Smooth muscle cell (in vitro differentiated cells): ENCODE results near the gene CA5B. TPM values are rescaled to one million over a fixed set of nuclear protein-coding genes. Genes with fewer than 3 reads are reported as not detected.

Source experiments
- DNase-seq: peaks from one replicate; lab custom pipeline; 2025; ENCODE audit not compliant: unreplicated experiment; lab: John Stamatoyannopoulos, UW
- H2AFZ ChIP-seq: fragments of 200-600 bp; sonication (generic); 2 replicates; pipeline ENCODE4 v1.6.0; 2016; ENCODE audit warnings: antibody characterized with exemption, low read depth, mild to moderate bottlenecking
- H3F3A ChIP-seq: fragments of 200-600 bp; sonication (generic); 2 replicates; pipeline ENCODE4 v1.6.0; 2017; ENCODE audit warnings: antibody characterized with exemption, low read depth
- H3K27ac ChIP-seq: fragments of 200-600 bp; sonication (generic); 2 replicates; pipeline ENCODE4 v1.5.1; 2016; ENCODE audit warnings: low read depth, mild to moderate bottlenecking
- H3K27me3 ChIP-seq: fragments of 200-600 bp; sonication (generic); 2 replicates; pipeline ENCODE4 v1.6.1; 2016; ENCODE audit warnings: low read depth, mild to moderate bottlenecking
- H3K36me3 ChIP-seq: fragments of 200-600 bp; sonication (generic); 2 replicates; pipeline ENCODE4 v1.5.1; 2016; ENCODE audit warnings: low read depth
- H3K4me1 ChIP-seq: fragments of 200-600 bp; sonication (generic); 2 replicates; pipeline ENCODE4 v1.5.1; 2016; ENCODE audit warnings: low read depth
- H3K4me2 ChIP-seq: fragments of 200-600 bp; sonication (generic); 2 replicates; pipeline ENCODE4 v1.6.0; 2016; ENCODE audit warnings: mild to moderate bottlenecking
- H3K4me3 ChIP-seq: fragments of 200-600 bp; sonication (generic); 2 replicates; pipeline ENCODE4 v1.5.1; 2016; ENCODE audit warnings: mild to moderate bottlenecking
- H3K79me2 ChIP-seq: fragments of 200-600 bp; sonication (generic); 2 replicates; pipeline ENCODE4 v1.6.0; 2016; ENCODE audit warnings: low read depth, mild to moderate bottlenecking
- H3K9ac ChIP-seq: fragments of 200-600 bp; sonication (generic); 2 replicates; pipeline ENCODE4 v1.6.0; 2016; ENCODE audit warnings: low read depth
- H3K9me3 ChIP-seq: fragments of 200-600 bp; sonication (generic); replicated peaks from 2 replicates; pipeline ENCODE4 v1.5.1; 2016; ENCODE audit warnings: low read depth
- H4K20me1 ChIP-seq: fragments of 200-600 bp; sonication (generic); 2 replicates; pipeline ENCODE4 v1.6.0; 2016; ENCODE audit warnings: low read depth
- CTCF ChIP-seq: fragments of 200-600 bp; sonication (generic); IDR thresholded peaks from 2 replicates; pipeline ENCODE4 v1.5.1; 2017; ENCODE audit warnings: borderline replicate concordance, mild to moderate bottlenecking, antibody characterized with exemption; ENCODE audit not compliant: insufficient read depth, poor library complexity, severe bottlenecking
- WGBS: methylation state at CpG from one replicate; pipeline ENCODE4 v1.1.7; 2016; ENCODE audit warnings: low lambda C conversion rate; 5-methylcytosine and 5-hydroxymethylcytosine counted together
- polyA plus RNA-seq: library from polyadenylated mRNA; unstranded; fragments of >200 nt; fragmentation: Nextera tagmentation; extraction: Ambion mirVana; gene quantifications from 2 replicates; pipeline ENCODE4 v1.2.1, GENCODE V29; 2016
- total RNA-seq: library from RNA; depleted of rRNA; stranded (reverse); fragments of >200 nt; gene quantifications from 2 replicates; pipeline ENCODE4 v1.2.3, GENCODE V29; 2014

Gene CA5B
- total and polyA plus RNA-seq, 2 experiments from 2014 or later = 10.1 to 10.3 TPM

- Histone ChIP-seq H3K27ac (peak overlapping the region; percentile 66), H3K4me1 (peaks cover 10% of the 10 kb centered on the region), H3K36me3 (peaks cover 7% of the 10 kb centered on the region), H3K9me3 (no peaks in the 10 kb centered on the region), H3K4me2 (peak overlapping the region; percentile 91), H3K9ac (peak overlapping the region; percentile 34), H2AFZ (peak overlapping the region; percentile 92), H3K27me3 (no peaks in the 10 kb centered on the region), H3K79me2 (peaks cover 49% of the 10 kb centered on the region), H4K20me1 (peaks cover 3% of the 10 kb centered on the region), H3F3A (no peaks in the 10 kb centered on the region), H3K4me3 (peak overlapping the region; percentile 68)
- TF ChIP-seq CTCF = no peak
- 4% methylated on average over 15 of the region's 15 CpGs for WGBS
- no peak for DNase-seq
These were observed 52.8 kb downstream of the CA5B start for GRCh38 chrX:15790769-15791290.

GRCh38 chrX:15797707-15798106 lies 59.6 kb downstream of the CA5B start:
- WGBS = 95% methylated on average over 4 of the region's 4 CpGs
- no peaks in the 10 kb centered on the region for H3K27me3 ChIP-seq
- H3K79me2 ChIP-seq = peaks cover 51% of the 10 kb centered on the region
- no peak overlapping the region for H3K9ac ChIP-seq
- H3K4me1 ChIP-seq = no peaks in the 10 kb centered on the region
- H2AFZ ChIP-seq = no peak overlapping the region
- H3K4me3 ChIP-seq = no peak overlapping the region
- H3K27ac ChIP-seq = no peak overlapping the region
- TF ChIP-seq CTCF = no peak
- no peak for DNase-seq
- peaks cover 14% of the 10 kb centered on the region for H3K36me3 ChIP-seq
- no peaks in the 10 kb centered on the region for H3F3A ChIP-seq
- no peaks in the 10 kb centered on the region for H3K9me3 ChIP-seq
- H3K4me2 ChIP-seq = no peak overlapping the region
- H4K20me1 ChIP-seq = peaks cover 29% of the 10 kb centered on the region

GRCh38 chrX:15804563-15804962 lies 66.5 kb downstream of the CA5B start:
- H3F3A ChIP-seq = no peaks in the 10 kb centered on the region
- no peaks in the 10 kb centered on the region for H3K4me1 ChIP-seq
- no peaks in the 10 kb centered on the region for H3K27me3 ChIP-seq
- no peak overlapping the region for H3K9ac ChIP-seq
- no peaks in the 10 kb centered on the region for H4K20me1 ChIP-seq
- peaks cover 16% of the 10 kb centered on the region for H3K36me3 ChIP-seq
- H3K27ac ChIP-seq = no peak overlapping the region
- no peak overlapping the region for H2AFZ ChIP-seq
- H3K4me3 ChIP-seq = no peak overlapping the region
- no peaks in the 10 kb centered on the region for H3K79me2 ChIP-seq
- H3K4me2 ChIP-seq = no peak overlapping the region
- no peak for DNase-seq
- TF ChIP-seq CTCF = no peak
- no peaks in the 10 kb centered on the region for H3K9me3 ChIP-seq

- no peaks in the 10 kb centered on the region for H3F3A ChIP-seq
- H3K4me2 ChIP-seq = no peak overlapping the region
- no peak for TF ChIP-seq CTCF
- no peaks in the 10 kb centered on the region for H3K27me3 ChIP-seq
- H4K20me1 ChIP-seq = no peaks in the 10 kb centered on the region
- 97% methylated on average over 4 of the region's 4 CpGs for WGBS
- H3K9ac ChIP-seq = no peak overlapping the region
- H3K79me2 ChIP-seq = no peaks in the 10 kb centered on the region
- H3K4me1 ChIP-seq = no peaks in the 10 kb centered on the region
- H3K4me3 ChIP-seq = no peak overlapping the region
- peaks cover 21% of the 10 kb centered on the region for H3K36me3 ChIP-seq
- no peak for DNase-seq
- no peak overlapping the region for H2AFZ ChIP-seq
- no peaks in the 10 kb centered on the region for H3K9me3 ChIP-seq
- no peak overlapping the region for H3K27ac ChIP-seq
These were observed 70.2 kb downstream of the CA5B start for GRCh38 chrX:15808254-15808653.
